Astrocyte of the cerebellum (primary cell): ENCODE measurements around the gene PCGF1.

Experiments used
- DNase-seq: peaks from one replicate; pipeline ENCODE4 v3.0.0-alpha.2; 2011; ENCODE audit warnings: low read depth
- H3K4me3 ChIP-seq: 2 replicates; pipeline ENCODE4 v1.5.1; 2011; ENCODE audit warnings: mild to moderate bottlenecking, low read depth, low read length, moderate library complexity
- in situ Hi-C: cut with HindIII; loops from 2 replicates; pipeline ENCODE4 v1.10.0; 2017; ENCODE audit warnings: low sequenced_read_pairs
- TF ChIP-seq, protein P1 (sequence below): IDR thresholded peaks from 2 replicates; pipeline ENCODE4 v1.5.1; 2012; ENCODE audit warnings: low read length, low read depth, moderate library complexity, mild to moderate bottlenecking; ENCODE audit errors: missing control alignments

The PCGF1 gene

DNA sequence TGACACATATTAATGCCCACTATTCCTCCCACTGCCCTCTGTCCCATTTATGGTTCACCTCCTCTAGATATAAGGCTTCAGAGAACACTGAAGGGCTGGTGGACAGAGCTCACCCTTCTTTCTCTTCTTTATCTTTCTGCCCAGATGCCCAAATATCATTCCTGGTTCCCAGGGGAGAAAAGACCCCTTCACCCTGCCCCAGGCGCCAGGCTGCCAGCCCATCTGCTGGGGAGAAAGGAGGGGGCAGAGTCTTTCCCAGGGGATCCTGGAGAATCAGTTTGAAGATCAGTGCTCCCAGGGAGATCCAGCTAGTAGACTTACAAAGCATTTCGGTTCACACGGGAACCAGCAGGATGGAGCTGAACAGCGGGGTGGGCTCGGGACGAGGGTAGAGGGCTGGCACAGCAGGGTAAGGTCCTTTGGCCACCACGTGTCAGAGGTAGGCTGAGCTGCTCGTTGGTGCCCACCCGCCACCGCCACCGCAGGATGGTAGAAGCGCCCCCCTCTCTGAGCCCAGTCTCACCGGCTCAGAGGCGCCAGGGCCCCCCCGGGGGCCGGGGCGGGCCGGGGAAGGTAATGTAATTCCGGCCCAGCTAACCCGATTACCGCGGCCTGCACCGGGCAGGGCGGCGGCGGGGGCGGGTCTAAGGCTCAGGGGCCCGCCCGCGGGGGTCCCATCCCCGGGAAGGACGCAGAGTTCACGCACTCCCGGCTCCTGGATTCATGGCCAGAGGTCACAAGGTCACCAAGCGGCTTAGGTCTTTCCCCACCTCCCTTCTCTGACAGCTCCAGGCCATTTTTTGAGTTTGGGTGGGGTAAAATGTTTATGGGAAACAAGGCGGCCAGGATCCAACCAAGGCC, 5.5 kb upstream of the PCGF1 start:
- TF ChIP-seq, protein P1, sequence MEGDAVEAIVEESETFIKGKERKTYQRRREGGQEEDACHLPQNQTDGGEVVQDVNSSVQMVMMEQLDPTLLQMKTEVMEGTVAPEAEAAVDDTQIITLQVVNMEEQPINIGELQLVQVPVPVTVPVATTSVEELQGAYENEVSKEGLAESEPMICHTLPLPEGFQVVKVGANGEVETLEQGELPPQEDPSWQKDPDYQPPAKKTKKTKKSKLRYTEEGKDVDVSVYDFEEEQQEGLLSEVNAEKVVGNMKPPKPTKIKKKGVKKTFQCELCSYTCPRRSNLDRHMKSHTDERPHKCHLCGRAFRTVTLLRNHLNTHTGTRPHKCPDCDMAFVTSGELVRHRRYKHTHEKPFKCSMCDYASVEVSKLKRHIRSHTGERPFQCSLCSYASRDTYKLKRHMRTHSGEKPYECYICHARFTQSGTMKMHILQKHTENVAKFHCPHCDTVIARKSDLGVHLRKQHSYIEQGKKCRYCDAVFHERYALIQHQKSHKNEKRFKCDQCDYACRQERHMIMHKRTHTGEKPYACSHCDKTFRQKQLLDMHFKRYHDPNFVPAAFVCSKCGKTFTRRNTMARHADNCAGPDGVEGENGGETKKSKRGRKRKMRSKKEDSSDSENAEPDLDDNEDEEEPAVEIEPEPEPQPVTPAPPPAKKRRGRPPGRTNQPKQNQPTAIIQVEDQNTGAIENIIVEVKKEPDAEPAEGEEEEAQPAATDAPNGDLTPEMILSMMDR: no peak
- DNase-seq: no peak
- H3K4me3 ChIP-seq: no peak overlapping the region
- in situ Hi-C loops: no loop called here

DNA sequence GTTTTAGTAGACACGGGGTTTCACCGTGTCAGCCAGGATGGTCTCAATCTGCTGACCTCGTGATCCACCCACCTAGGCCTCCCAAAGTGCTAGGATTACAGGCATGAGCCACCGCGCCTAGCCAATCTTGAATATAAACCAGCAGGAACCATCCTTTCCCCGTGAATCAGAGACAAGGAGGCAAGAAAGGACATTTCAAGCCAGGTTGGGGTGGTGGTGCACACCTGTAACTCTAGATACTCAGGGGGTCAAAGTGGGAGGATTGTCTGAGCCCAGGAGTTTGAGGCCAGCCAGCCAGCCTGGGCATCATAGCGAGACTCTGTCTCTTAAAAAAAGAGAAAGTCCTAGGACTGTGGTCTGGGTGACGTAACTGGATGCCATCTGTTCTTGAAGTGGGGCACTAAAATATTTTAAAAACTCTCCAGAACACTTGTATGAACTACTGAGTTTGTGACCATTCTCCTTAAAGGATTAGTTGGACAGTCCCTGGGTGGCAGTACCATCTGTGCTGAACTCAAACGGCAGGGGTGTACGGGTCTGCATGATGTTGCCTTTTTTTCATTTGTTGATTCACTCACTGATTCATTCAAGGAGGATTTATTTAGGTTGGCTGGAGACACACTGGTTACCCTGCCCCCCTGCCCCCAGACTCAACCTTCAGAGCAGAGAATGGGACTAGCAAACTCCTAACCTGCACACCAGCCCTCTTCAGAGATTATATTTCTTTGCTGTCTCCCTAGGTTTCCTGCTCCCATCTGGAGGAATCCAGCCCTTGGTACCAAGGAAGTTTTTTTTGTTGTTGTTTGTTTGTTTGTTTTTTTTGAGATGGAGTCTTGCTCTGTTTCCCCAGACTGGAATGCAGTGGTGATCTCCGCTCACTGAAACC, 3.9 kb upstream of the PCGF1 start:
- TF ChIP-seq, protein P1: no peak
- in situ Hi-C loops: no loop called here
- no peak overlapping the region for H3K4me3 ChIP-seq
- DNase-seq: no peak

DNA sequence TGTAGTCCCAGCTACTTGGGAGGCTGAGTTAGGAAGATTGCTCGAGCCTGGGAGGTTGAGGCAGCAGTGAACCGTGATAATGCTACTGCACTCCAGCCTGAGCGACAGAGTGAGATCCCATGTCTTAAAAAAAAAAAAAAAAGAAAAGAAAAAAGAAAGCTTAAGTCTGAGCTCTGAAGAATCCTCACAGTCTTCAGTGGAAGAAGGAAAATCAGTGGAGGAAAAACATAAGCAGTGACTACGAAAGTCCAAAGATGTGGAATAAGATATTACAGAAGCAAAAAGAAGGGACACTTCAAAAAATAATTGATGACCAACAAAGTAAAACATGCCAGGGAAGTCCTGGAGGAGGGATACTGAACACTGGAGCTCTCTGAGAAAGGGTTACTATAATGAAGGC, 2.8 kb upstream of the PCGF1 start:
- in situ Hi-C loops: no loop called here
- TF ChIP-seq, protein P1: no peak
- no peak overlapping the region for H3K4me3 ChIP-seq
- DNase-seq: no peak

DNA sequence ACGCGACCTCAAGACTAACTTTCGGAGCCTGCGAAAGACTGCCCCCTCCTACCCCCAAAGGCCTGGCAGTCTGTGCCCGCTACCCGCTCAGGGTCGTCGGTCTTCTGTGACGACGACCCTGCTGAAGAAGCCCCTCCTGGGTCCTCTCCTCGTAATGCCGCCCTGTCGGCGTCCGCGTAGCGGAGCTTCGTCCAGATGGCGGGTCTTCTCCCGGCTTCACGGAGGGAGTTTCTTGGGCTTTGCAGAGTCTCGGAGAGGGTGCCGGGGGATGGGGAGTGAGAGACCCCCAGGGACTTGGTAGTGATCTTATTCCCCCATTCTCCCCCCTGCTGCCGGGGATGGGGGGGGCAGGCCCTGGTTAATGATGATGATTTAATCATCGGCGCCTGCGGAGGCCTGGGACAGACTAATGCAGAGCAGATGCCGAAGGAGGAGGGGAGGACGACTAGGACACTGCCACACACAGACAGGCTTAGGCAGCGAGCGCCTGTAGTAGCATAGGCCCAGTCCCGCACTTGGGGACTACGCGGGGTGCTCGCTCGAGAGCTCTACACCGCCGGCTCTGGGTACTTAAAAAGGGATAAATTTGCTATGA, 528 bp upstream of the PCGF1 start:
- TF ChIP-seq, protein P1: no peak
- no peak for DNase-seq
- in situ Hi-C loops: no loop called here
- peak overlapping the region; percentile 89 for H3K4me3 ChIP-seq

DNA sequence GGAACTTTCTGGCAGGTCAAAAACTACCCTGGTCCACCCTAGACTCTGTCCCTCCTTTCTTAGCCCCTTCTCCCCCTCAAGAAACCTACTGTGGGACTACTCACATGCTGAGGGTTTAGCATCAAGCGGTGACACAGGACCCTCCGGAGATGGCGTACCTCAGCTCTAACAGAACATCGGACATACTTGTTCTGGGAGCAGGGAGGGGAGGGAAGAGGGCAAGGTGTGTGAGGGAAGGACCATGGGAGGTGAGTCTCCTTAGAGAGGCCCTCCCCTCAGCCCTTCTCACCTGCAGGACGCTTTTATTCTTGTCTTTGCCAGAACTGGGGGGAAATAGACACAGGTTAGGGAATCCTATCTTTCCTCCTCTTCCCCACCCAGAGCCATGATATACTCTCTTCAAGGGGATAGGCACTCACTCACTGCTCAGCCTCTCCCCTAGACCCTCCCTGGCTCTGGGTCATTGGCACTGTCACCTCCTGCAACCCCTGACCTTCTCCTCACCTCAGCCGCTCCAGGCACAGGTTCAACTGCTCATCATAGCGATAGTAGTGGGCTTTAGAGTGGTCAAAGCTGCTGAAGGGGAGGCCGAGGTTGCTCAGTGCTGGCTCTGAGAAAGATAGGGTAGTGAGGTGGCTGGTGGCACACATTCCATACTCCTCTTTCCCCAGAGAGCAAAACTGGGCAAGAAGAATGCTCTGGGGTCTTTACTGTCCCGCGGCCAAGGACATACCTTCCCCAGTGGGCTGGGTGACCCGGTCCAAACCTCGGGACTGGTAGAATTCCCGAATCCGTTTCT, 1.8 kb downstream of the PCGF1 start:
- in situ Hi-C loops: no loop called here
- DNase-seq: no peak
- peak overlapping the region; percentile 14 for H3K4me3 ChIP-seq
- TF ChIP-seq, protein P1: no peak

DNA sequence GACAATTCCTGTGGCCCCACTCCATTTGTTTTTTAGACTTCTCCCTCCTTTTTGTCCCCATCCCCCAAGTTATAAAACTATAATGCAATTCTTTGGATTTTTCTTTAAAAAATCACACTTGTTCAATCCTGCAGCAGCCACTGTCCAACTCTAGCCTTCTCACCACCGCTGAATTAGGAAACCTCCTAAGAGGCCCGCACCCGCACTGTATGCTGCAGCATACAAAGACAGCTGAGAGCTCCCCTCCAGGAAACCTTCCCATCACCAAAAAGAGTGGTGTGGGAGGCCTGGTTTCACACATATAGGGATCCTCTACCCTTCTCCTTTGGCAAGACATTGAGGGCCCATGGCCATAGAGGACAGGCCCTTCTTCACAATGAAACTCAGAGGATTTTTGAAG, 2.9 kb downstream of the PCGF1 start:
- in situ Hi-C loops: no loop called here

More for the DNA sequence above, 2.9 kb downstream of the PCGF1 start:
- H3K4me3 ChIP-seq: no peak overlapping the region
- TF ChIP-seq, protein P1: no peak
- DNase-seq: no peak
